Anterior cingulate cortex (tissue), 58 donors: ENCODE results near the gene DUS2.
"Not testable (repeated sequence)": the region's sequence is repeated elsewhere in the genome, so short reads cannot be mapped to it uniquely, and the experiment has no call there.

Experiments used
- DNase-seq, 58 donors: peaks; one replicate each; lab custom pipeline; 2025; lab: John Stamatoyannopoulos, UW

The DUS2 gene

GRCh38 chr16:68088130-68088972, 65.3 kb downstream of the DUS2 start:
- no peak for DNase-seq

GRCh38 chr16:68089067-68089466, 66.0 kb downstream of the DUS2 start:
- no peak for DNase-seq

GRCh38 chr16:68090130-68090529, 67.0 kb downstream of the DUS2 start:
- DNase-seq = no peak

GRCh38 chr16:68090533-68090932, 67.4 kb downstream of the DUS2 start:
- no peak for DNase-seq

- DNase-seq = peak in 1 of 58 donors; percentile 1
Measured at GRCh38 chr16:68091380-68092261, 68.5 kb downstream of the DUS2 start.

GRCh38 chr16:68092275-68092674, 69.2 kb downstream of the DUS2 start:
- DNase-seq = not testable (repeated sequence)

GRCh38 chr16:68093816-68094613, 70.9 kb downstream of the DUS2 start:
- no peak for DNase-seq

DNA sequence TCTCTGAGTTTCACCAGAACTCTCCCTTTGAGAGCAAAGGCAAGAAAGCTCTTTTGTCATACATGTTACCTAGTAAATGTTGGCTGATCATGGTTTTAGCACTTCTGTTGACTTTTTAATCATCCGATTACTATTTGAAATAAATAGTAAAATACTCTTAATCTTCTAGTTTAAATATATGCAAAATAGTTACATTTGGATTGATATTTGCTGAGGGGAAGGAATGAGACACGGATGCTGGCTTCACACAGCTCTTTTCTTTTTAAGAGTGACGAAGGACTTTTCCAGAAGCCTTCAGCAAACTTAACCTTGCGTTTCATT, 71.5 kb downstream of the DUS2 start:
- no peak for DNase-seq

DNA sequence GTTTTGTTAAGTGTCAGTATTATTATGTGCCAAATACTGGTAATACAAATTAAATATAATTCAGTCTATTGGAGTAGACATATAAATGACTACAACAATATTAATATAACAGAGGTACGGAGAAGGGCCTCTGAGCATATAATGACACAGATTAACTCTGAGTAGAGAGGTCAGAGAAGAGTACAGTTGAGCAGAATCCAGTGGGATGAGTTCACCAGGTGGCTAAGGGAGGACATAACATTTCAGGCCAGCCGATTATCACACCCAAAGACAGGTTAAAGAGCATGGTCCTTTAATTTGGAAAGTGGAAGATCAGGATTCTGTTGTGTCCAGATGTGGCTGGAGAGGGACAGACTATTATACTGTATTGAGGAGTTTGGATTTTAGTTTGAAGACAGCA, 73.4 kb downstream of the DUS2 start:
- DNase-seq = no peak

- no peak for DNase-seq
Measured at GRCh38 chr16:68097088-68097487, 74.0 kb downstream of the DUS2 start.

- no peak for DNase-seq
Measured at GRCh38 chr16:68097895-68098294, 74.8 kb downstream of the DUS2 start.

- DNase-seq = no peak
Measured at GRCh38 chr16:68100488-68100887, 77.4 kb downstream of the DUS2 start.

DNA sequence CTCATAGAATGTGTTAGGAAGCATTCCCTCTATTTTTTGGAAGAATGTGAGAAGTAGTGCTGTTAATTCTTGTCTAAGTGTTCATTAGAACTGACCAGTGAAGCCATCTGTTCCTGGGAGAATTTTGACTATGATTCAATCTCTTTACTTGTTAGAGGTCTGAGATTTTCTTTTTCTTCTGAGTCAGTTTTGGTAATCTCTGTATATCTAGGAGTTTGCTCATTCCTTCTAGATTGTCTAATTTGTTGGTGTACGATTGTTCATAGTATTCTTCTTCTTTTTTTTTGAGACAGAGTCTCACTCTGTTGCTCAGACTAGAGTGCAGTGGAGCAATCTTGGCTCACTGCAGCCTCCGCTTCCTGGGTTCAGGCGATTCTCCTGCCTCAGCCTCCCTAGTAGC, 82.5 kb downstream of the DUS2 start:
- no peak for DNase-seq

DNA sequence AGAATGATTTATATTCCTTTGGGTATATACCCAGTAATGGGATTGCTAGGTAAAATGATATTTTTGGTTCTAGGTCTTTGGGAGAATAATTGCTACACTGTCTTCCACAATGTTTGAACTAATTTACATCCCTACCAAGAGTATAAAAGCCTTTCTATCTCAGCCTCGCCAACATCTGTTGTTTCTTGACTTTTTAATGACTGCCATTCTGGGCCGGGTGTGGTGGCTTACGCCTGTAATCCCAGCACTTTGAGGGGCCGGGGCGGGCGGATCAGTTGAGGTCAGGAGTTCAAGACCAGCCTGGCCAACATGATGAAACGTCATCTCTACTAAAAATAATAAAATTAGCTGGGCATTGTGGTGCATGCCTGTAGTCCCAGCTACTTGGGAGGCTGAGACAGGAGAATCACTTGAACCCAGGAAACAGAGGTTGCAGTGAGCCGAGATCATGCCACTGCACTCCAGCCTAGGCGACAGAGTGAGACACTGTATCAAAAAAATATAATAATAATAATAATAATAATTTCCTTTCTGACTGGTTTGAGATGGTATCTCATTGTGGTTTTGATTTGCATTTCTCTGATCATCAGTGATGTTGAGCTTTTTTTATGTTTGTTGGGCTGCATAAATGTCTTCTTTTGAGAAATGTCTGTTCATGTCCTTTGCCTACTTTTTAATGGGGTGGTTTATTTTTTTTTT, 84.3 kb downstream of the DUS2 start:
- not testable (repeated sequence) for DNase-seq

DNA sequence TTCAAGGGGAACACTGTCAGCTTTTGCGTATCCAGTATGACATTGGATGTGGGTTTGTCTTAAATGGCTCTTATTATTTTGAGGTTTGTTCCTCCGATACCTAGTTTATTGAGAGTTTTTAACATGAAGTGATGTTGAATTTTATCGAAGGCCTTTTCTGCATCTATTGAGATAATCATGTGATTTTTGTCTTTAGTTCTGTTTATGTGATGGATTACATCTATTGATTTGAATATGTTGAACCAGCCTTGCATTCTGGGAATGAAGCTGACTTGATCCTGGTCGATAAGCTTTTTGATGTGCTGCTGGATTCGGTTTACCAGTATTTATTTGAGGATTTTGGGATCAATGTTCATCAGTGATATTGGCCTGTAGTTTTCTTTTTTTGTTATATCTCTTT, 86.1 kb downstream of the DUS2 start:
- not testable (repeated sequence) for DNase-seq

- DNase-seq = not testable (repeated sequence)
Measured at GRCh38 chr16:68110611-68111010, 87.5 kb downstream of the DUS2 start.

DNA sequence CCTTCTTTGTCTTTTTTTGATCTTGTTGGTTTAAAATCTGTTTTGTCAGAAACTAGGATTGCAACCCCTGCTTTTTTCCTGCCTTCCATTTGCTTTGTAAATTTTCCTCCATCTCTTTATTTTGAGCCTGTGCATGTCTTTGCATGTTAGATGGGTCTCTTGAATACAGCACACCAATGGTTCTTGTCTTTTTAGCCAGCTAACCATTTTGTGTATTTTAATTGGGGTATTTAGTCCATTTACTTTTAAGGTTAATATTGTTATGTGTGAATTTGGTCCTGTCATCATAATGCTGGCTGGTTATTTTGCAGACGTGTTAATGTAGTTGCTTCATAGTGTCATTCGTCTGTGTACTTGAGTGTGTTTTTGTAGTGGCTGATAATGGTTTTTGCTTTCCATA, 88.3 kb downstream of the DUS2 start:
- DNase-seq = no peak

GRCh38 chr16:68113059-68113761, 90.1 kb downstream of the DUS2 start:
- no peak for DNase-seq

DNA sequence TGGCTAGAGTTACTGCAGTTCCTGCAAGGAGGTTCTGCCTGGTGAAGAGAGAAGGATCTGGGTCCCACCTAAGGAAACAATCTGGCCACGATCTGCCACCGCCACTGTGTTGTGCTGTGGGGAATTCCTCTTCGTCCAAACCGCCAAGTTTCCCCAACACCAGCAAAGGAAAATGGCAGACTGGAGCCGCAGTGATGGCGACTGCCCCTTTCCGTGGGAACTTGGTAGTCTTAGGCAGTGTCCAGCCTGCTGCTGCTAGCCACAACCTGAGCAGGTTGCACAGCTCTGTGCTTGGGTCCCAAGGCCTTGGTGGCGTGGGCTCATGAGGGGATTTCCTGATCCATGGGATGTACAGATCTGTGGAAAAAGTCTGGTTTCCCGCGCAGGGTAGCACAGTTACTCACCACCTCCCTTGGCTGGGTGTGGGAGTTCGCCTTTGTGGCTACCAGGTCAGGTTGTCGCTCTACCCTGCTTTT, 90.7 kb downstream of the DUS2 start:
- no peak for DNase-seq
